Upper lobe of left lung (tissue), 4 donors: Measurements from ENCODE around the gene ARAP3.
A peak's percentile ranks its signal among the peaks of the same experiment; 100 is the strongest.

Source experiments
- CTCF ChIP-seq, 6 experiments: fragments of 450-650 bp in 4 of 6; fragments of 200-600 bp in 2 of 6; sonication (generic) in 2 of 6; IDR thresholded peaks; one replicate each; pipeline ENCODE4 v1.5.1; 2016 to 2019; ENCODE audit warnings: antibody characterized with exemption in 6 of 6
- EP300 ChIP-seq, 4 donors: sonication (generic); formaldehyde crosslinking; IDR thresholded peaks; one replicate each; pipeline ENCODE4 v1.5.1; 2017; ENCODE audit warnings: antibody characterized with exemption in 4 of 4, control low read depth in 2 of 4
- POLR2A ChIP-seq, 4 donors: fragments of 450-650 bp; IDR thresholded peaks; one replicate each; pipeline ENCODE4 v1.5.1; 2016 to 2017; ENCODE audit warnings: antibody characterized with exemption in 4 of 4, mild to moderate bottlenecking in 2 of 4
- POLR2AphosphoS5 ChIP-seq, 2 donors: sonication (generic); formaldehyde crosslinking; IDR thresholded peaks; one replicate each; pipeline ENCODE4 v1.5.1; 2017; ENCODE audit warnings: antibody characterized with exemption in 2 of 2

GRCh38 chr5:141713616-141714309 is 31.7 kb upstream of the ARAP3 start:
- TF ChIP-seq CTCF (IDR thresholded peaks at IDR 0.05) = no peak
- TF ChIP-seq POLR2A (IDR thresholded peaks at IDR 0.05) = no peak
- peak in 2 of 4 donors; percentile 13 to 25 for TF ChIP-seq EP300 (IDR thresholded peaks at IDR 0.05)
- TF ChIP-seq POLR2AphosphoS5 (IDR thresholded peaks at IDR 0.05) = peak in 1 of 2 donors; percentile 16
